Dermis blood vessel endothelial cell (primary cell): ENCODE measurements around the gene TTYH3. TPM values are rescaled to one million over a fixed set of nuclear protein-coding genes. Genes with fewer than 3 reads are reported as not detected.
"Not testable (repeated sequence)": the region's sequence is repeated elsewhere in the genome, so short reads cannot be mapped to it uniquely, and the experiment has no call there.

Experiments used
- DNase-seq: peaks from one replicate; pipeline ENCODE4 v3.0.0; 2010
- total RNA-seq: library from RNA; depleted of rRNA; stranded (reverse); fragments of >200 nt; gene quantifications from 2 replicates; pipeline ENCODE4 v1.2.3, GENCODE V29; 2014

The TTYH3 gene
- 72.8 and 159 TPM in 2 replicates for total RNA-seq

- no peak for DNase-seq
Measured at GRCh38 chr7:2631946-2632732, at the start of gene TTYH3. TTYH3 (plus strand) TSS chr7:2631986; CDS start chr7:2632156, 170 bp downstream.

- DNase-seq: no peak
Measured at GRCh38 chr7:2582006-2582735, 49.6 kb upstream of the TTYH3 start.

- no peak for DNase-seq
Measured at GRCh38 chr7:2583798-2584580, 47.8 kb upstream of the TTYH3 start.

- DNase-seq: no peak
Measured at GRCh38 chr7:2585446-2585845, 46.3 kb upstream of the TTYH3 start.

- DNase-seq: no peak
Measured at GRCh38 chr7:2586326-2587020, 45.3 kb upstream of the TTYH3 start.

GRCh38 chr7:2587134-2587533 lies 44.7 kb upstream of the TTYH3 start:
- DNase-seq: no peak

- no peak for DNase-seq
Measured at GRCh38 chr7:2587778-2588177, 44.0 kb upstream of the TTYH3 start.

GRCh38 chr7:2589341-2589740 lies 42.4 kb upstream of the TTYH3 start:
- DNase-seq: no peak

GRCh38 chr7:2589941-2590340 lies 41.8 kb upstream of the TTYH3 start:
- DNase-seq: not testable (repeated sequence)

- DNase-seq: no peak
Measured at GRCh38 chr7:2592375-2592865, 39.4 kb upstream of the TTYH3 start.

- no peak for DNase-seq
Measured at GRCh38 chr7:2593036-2593727, 38.6 kb upstream of the TTYH3 start.

- no peak for DNase-seq
Measured at GRCh38 chr7:2594599-2594998, 37.2 kb upstream of the TTYH3 start.

GRCh38 chr7:2595258-2595860 lies 36.4 kb upstream of the TTYH3 start:
- no peak for DNase-seq

GRCh38 chr7:2596464-2597272 lies 35.1 kb upstream of the TTYH3 start:
- DNase-seq: no peak

- DNase-seq: no peak
Measured at GRCh38 chr7:2597273-2597640, 34.5 kb upstream of the TTYH3 start.

- no peak for DNase-seq
Measured at GRCh38 chr7:2598154-2598823, 33.5 kb upstream of the TTYH3 start.

- no peak for DNase-seq
Measured at GRCh38 chr7:2601065-2601464, 30.7 kb upstream of the TTYH3 start.

GRCh38 chr7:2601907-2602306 lies 29.9 kb upstream of the TTYH3 start:
- DNase-seq: no peak

- DNase-seq: no peak
Measured at GRCh38 chr7:2602406-2603043, 29.3 kb upstream of the TTYH3 start.
